Measurements from ENCODE around the gene ATRX.

DNA sequence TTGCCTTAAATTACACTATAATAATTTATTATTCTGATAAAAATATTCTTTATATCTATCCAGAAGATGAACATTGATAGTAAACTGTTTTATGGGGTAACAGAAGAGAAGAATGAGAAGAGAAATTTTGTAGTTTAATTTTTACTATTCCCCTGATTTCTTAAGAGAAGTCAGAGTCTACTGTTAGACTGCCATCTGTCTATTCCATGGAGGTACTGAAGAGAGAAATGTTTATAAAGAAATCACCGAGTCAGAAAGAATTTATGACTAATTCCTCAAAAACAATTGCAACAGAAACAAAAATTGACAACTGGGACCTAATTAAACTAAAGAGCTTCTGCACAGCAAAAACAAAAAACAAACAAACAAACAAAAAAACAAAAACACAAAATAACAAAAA, 188.9 kb downstream of the ATRX start:
- TF ChIP-seq FOXA1 (IDR thresholded peaks at IDR 0.05) (no peak), CTBP1 (IDR thresholded peaks at IDR 0.05; ENCODE audit: borderline replicate concordance) (no peak), BHLHE40 (IDR thresholded peaks at IDR 0.05; ENCODE audit: borderline replicate concordance) (no peak), FOXM1 (IDR thresholded peaks at IDR 0.05; ENCODE audit: borderline replicate concordance) (no peak), SUZ12 (IDR thresholded peaks at IDR 0.05) (no peak), SP1 (IDR thresholded peaks at IDR 0.05) (no peak)

All from HEK293T (cell line).